Karpas-422 (cell line): Measurements from ENCODE around the gene HOXB8. TPM values are rescaled to one million over a fixed set of nuclear protein-coding genes. Genes with fewer than 3 reads are reported as not detected.
A peak's percentile ranks its signal among the peaks of the same experiment; 100 is the strongest.

Source experiments
- DNase-seq: peaks from one replicate; pipeline ENCODE4 v3.0.0-alpha.2; 2015
- H2AFZ ChIP-seq: fragments of 200-600 bp; sonication (generic); 2 replicates; pipeline ENCODE4 v1.6.1; 2014; ENCODE audit warnings: antibody characterized with exemption, low read length, mixed read lengths
- H3K27ac ChIP-seq: fragments of 200-600 bp; sonication (generic); 2 replicates; pipeline ENCODE4 v1.5.1; 2014; ENCODE audit warnings: mild to moderate bottlenecking, low read length, moderate library complexity
- H3K27me3 ChIP-seq: fragments of 200-600 bp; sonication (generic); 2 replicates; pipeline ENCODE4 v1.6.1; 2014; ENCODE audit warnings: low read length, mixed read lengths
- H3K36me3 ChIP-seq: fragments of 200-600 bp; sonication (generic); 2 replicates; pipeline ENCODE4 v1.6.1; 2014; ENCODE audit warnings: low read length, mixed read lengths; ENCODE audit not compliant: insufficient read depth
- H3K4me1 ChIP-seq: fragments of 200-600 bp; sonication (generic); 2 replicates; pipeline ENCODE4 v1.6.1; 2014; ENCODE audit warnings: mild to moderate bottlenecking, low read length, mixed read lengths
- H3K4me2 ChIP-seq: fragments of 200-600 bp; sonication (generic); 2 replicates; pipeline ENCODE4 v1.6.1; 2014; ENCODE audit warnings: low read length, low read depth, mild to moderate bottlenecking; ENCODE audit not compliant: poor library complexity, severe bottlenecking
- H3K4me3 ChIP-seq: fragments of 200-600 bp; sonication (generic); 2 replicates; pipeline ENCODE4 v1.5.1; 2014; ENCODE audit warnings: mild to moderate bottlenecking, antibody characterized with exemption, low read length, mixed read lengths
- H3K79me2 ChIP-seq: fragments of 200-600 bp; sonication (generic); 2 replicates; pipeline ENCODE4 v1.6.1; 2014; ENCODE audit warnings: mild to moderate bottlenecking, low read length, mixed read lengths
- H3K9ac ChIP-seq: fragments of 200-600 bp; sonication (generic); 2 replicates; pipeline ENCODE4 v1.6.0; 2014; ENCODE audit warnings: low read length
- H3K9me2 ChIP-seq: fragments of 200-600 bp; sonication (generic), shearing (Covaris generic); replicated peaks from 2 replicates; pipeline ENCODE4 v1.6.0; 2014; ENCODE audit warnings: mild to moderate bottlenecking, low read length, moderate library complexity; ENCODE audit not compliant: insufficient read depth
- H3K9me3 ChIP-seq: fragments of 300-700, 200-600 bp; sonication (generic); 2 replicates; pipeline ENCODE4 v1.6.1; 2014; ENCODE audit warnings: low read length, mixed read lengths
- H4K20me1 ChIP-seq: fragments of 200-600 bp; sonication (generic); 2 replicates; pipeline ENCODE4 v1.6.1; 2014; ENCODE audit warnings: mild to moderate bottlenecking, antibody characterized with exemption, low read length, low read depth; ENCODE audit not compliant: insufficient read depth
- total RNA-seq: library from RNA; depleted of rRNA; stranded (reverse); fragments of >200 nt; shearing (Covaris generic); gene quantifications from 2 replicates; pipeline ENCODE4 v1.2.3, GENCODE V29; 2014; ENCODE audit warnings: low replicate concordance

The HOXB8 gene
- total RNA-seq, 1 experiment from 2014 or later = 4.2 TPM

- H3K27me3 ChIP-seq = no peaks in the 10 kb centered on the region
- H3K9me3 ChIP-seq = no peaks in the 10 kb centered on the region
- peak within 1 kb of the TSS; percentile 59; the same call in 1 of the 2 replicates for H3K4me3 ChIP-seq
- H3K4me2 ChIP-seq = peak within 1 kb of the TSS; percentile 60
- H2AFZ ChIP-seq = peak within 1 kb of the TSS; percentile 78; the same call in 1 of the 2 replicates
- no peaks in the 10 kb centered on the region for H4K20me1 ChIP-seq
- H3K36me3 ChIP-seq = no peaks in the 10 kb centered on the region
- no peaks in the 10 kb centered on the region for H3K9me2 ChIP-seq
- peaks cover 11% of the 10 kb centered on the region for H3K4me1 ChIP-seq
- peak; percentile 47 for DNase-seq
- H3K9ac ChIP-seq = peak within 1 kb of the TSS; percentile 47
- no peaks in the 10 kb centered on the region for H3K79me2 ChIP-seq
- H3K27ac ChIP-seq = no peak within 1 kb of the TSS
These were observed 11.4 kb upstream of the HOXB8 start, which contains the start of gene HOXB9 for GRCh38 chr17:48626245-48627117. Gene HOXB9, minus strand, starts transcription at chr17:48626358. Its CDS starts 89 bp downstream, at chr17:48626269.

GRCh38 chr17:48625495-48626244 is 10.6 kb upstream of the HOXB8 start:
- Histone ChIP-seq H3K4me1 (peaks cover 11% of the 10 kb centered on the region), H3K9me3 (no peaks in the 10 kb centered on the region), H3K27me3 (no peaks in the 10 kb centered on the region), H3K4me3 (peak overlapping the region; percentile 43; the same call in 1 of the 2 replicates), H2AFZ (no peak overlapping the region; the same call in 1 of the 2 replicates), H3K9me2 (no peaks in the 10 kb centered on the region), H3K27ac (no peak overlapping the region), H3K36me3 (no peaks in the 10 kb centered on the region), H3K9ac (peak overlapping the region; percentile 47), H3K79me2 (no peaks in the 10 kb centered on the region), H4K20me1 (no peaks in the 10 kb centered on the region), H3K4me2 (peak overlapping the region; percentile 59)
- no peak for DNase-seq

GRCh38 chr17:48624544-48625494 is 9.7 kb upstream of the HOXB8 start:
- H3K27me3 ChIP-seq = no peaks in the 10 kb centered on the region
- no peak overlapping the region for H3K27ac ChIP-seq
- H2AFZ ChIP-seq = no peak overlapping the region
- DNase-seq = no peak
- no peaks in the 10 kb centered on the region for H3K9me3 ChIP-seq
- no peak overlapping the region for H3K4me2 ChIP-seq
- no peak overlapping the region for H3K9ac ChIP-seq
- H3K4me3 ChIP-seq = no peak overlapping the region
- peaks cover 11% of the 10 kb centered on the region for H3K4me1 ChIP-seq
- H3K36me3 ChIP-seq = no peaks in the 10 kb centered on the region
- no peaks in the 10 kb centered on the region for H3K79me2 ChIP-seq
- H4K20me1 ChIP-seq = no peaks in the 10 kb centered on the region
- H3K9me2 ChIP-seq = no peaks in the 10 kb centered on the region

GRCh38 chr17:48624118-48624517 is 9.0 kb upstream of the HOXB8 start:
- Histone ChIP-seq H3K4me3 (no peak overlapping the region), H2AFZ (no peak overlapping the region), H3K36me3 (no peaks in the 10 kb centered on the region), H3K79me2 (no peaks in the 10 kb centered on the region), H3K9me2 (no peaks in the 10 kb centered on the region), H3K9me3 (no peaks in the 10 kb centered on the region), H3K27ac (no peak overlapping the region), H3K4me2 (no peak overlapping the region), H3K27me3 (no peaks in the 10 kb centered on the region), H3K9ac (no peak overlapping the region), H4K20me1 (no peaks in the 10 kb centered on the region), H3K4me1 (peaks cover 11% of the 10 kb centered on the region)
- DNase-seq = no peak

- Histone ChIP-seq H3K4me2 (no peak overlapping the region), H3K27ac (no peak overlapping the region), H3K9ac (no peak overlapping the region), H3K4me1 (peaks cover 11% of the 10 kb centered on the region), H4K20me1 (no peaks in the 10 kb centered on the region), H3K9me2 (no peaks in the 10 kb centered on the region), H3K36me3 (no peaks in the 10 kb centered on the region), H3K4me3 (no peak overlapping the region), H3K27me3 (no peaks in the 10 kb centered on the region), H2AFZ (no peak overlapping the region), H3K9me3 (no peaks in the 10 kb centered on the region), H3K79me2 (no peaks in the 10 kb centered on the region)
- DNase-seq = no peak
These were observed 8.5 kb upstream of the HOXB8 start for GRCh38 chr17:48623583-48623982.

- Histone ChIP-seq H3K9me3 (no peaks in the 10 kb centered on the region), H3K4me3 (no peak overlapping the region), H3K4me1 (peaks cover 11% of the 10 kb centered on the region), H3K9me2 (no peaks in the 10 kb centered on the region), H3K79me2 (no peaks in the 10 kb centered on the region), H3K36me3 (no peaks in the 10 kb centered on the region), H3K4me2 (no peak overlapping the region), H3K27ac (no peak overlapping the region), H4K20me1 (no peaks in the 10 kb centered on the region), H3K9ac (no peak overlapping the region), H2AFZ (no peak overlapping the region), H3K27me3 (no peaks in the 10 kb centered on the region)
- no peak for DNase-seq
These were observed 7.8 kb upstream of the HOXB8 start for GRCh38 chr17:48622857-48623256.

GRCh38 chr17:48621410-48622392 is 6.6 kb upstream of the HOXB8 start:
- Histone ChIP-seq H3K36me3 (no peaks in the 10 kb centered on the region), H3K27me3 (no peaks in the 10 kb centered on the region), H3K4me1 (peaks cover 9% of the 10 kb centered on the region), H3K4me2 (no peak overlapping the region), H3K79me2 (no peaks in the 10 kb centered on the region), H3K4me3 (no peak overlapping the region), H3K9me3 (no peaks in the 10 kb centered on the region), H3K9me2 (no peaks in the 10 kb centered on the region), H2AFZ (no peak overlapping the region), H4K20me1 (no peaks in the 10 kb centered on the region), H3K27ac (no peak overlapping the region), H3K9ac (no peak overlapping the region)
- no peak for DNase-seq
